ENCODE data around the gene ZFYVE28. TPM values are rescaled to one million over a fixed set of nuclear protein-coding genes. Genes with fewer than 3 reads are reported as not detected.

Gene ZFYVE28
- total RNA-seq, 1 experiment from 2014 or later = 12.9 TPM

DNA sequence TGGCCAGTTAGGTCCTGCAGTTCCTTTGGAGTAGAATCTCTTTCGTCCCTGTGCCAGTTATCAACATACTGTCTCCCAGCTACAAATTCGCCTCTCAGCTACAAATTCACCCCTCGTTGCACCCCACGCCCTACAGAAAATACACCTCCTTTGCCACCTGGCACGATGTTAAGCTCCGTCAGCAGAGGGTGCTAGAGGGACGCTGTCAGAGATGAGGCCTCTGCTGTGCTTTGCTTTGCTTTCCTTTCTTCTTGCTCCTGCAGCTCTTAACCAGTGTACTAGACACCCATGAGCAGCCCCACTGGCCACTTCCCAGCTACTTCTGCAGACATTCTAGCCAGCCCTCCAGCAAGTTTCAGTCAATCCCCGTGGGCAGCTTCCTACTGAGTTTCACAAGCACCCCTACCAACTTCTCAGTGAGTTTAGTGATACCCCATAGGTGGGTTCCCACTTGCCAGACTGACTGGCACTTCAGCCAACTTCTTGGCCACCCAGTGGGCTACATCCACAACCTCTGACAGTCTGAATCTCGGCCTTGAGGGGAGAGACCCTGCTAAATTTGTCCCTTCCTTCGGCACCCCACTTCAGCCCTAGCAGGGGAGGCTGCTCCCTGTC is 198.3 kb downstream of the ZFYVE28 start:
- H3K4me1 ChIP-seq (replicated peaks; ENCODE audit: insufficient read depth) = peaks cover 14% of the 10 kb centered on the region
- no peak for TF ChIP-seq EZH2 (IDR thresholded peaks at IDR 0.05; ENCODE audit: low read depth)
- TF ChIP-seq, protein P1, sequence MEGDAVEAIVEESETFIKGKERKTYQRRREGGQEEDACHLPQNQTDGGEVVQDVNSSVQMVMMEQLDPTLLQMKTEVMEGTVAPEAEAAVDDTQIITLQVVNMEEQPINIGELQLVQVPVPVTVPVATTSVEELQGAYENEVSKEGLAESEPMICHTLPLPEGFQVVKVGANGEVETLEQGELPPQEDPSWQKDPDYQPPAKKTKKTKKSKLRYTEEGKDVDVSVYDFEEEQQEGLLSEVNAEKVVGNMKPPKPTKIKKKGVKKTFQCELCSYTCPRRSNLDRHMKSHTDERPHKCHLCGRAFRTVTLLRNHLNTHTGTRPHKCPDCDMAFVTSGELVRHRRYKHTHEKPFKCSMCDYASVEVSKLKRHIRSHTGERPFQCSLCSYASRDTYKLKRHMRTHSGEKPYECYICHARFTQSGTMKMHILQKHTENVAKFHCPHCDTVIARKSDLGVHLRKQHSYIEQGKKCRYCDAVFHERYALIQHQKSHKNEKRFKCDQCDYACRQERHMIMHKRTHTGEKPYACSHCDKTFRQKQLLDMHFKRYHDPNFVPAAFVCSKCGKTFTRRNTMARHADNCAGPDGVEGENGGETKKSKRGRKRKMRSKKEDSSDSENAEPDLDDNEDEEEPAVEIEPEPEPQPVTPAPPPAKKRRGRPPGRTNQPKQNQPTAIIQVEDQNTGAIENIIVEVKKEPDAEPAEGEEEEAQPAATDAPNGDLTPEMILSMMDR (conservative IDR thresholded peaks at IDR 0.05) = peak; percentile 89
- H2AFZ ChIP-seq = no peak overlapping the region
- BruUV-seq (replicated peaks) = no TSS peak
- intact Hi-C loops (cut with micrococcal nuclease; ENCODE audit: unreplicated experiment) = loop anchor here (1.0 to 2.0 kb wide), 2 partner anchors 221 to 819 kb away; no protein-coding TSS in a partner anchor
- no peaks in the 10 kb centered on the region for H3K79me2 ChIP-seq (ENCODE audit: low read depth)
- H3F3A ChIP-seq (ENCODE audit: insufficient read depth, low read depth) = peaks cover 15% of the 10 kb centered on the region; the same call in 1 of the 2 replicates
- CTCF ChIA-PET = interaction anchor here (0.6 to 1.1 kb wide), 9 partner anchors 59 to 859 kb away, joined by 3 to 7 read pairs (median 4); no protein-coding TSS in a partner anchor
- no peaks in the 10 kb centered on the region for H3K36me3 ChIP-seq (ENCODE audit: low read depth)
- no peaks in the 10 kb centered on the region for H3K9me3 ChIP-seq (ENCODE audit: insufficient read depth, low read depth)
- H3K27me3 ChIP-seq (ENCODE audit: insufficient read depth, low read depth) = no peaks in the 10 kb centered on the region
- no peaks in the 10 kb centered on the region; the same call in 1 of the 2 replicates for H4K20me1 ChIP-seq (ENCODE audit: insufficient read depth)
- peak; percentile 60 to 73 for DNase-seq
- H3K9me2 ChIP-seq (ENCODE audit: insufficient read depth) = no peaks in the 10 kb centered on the region
- no peak overlapping the region for H3K4me3 ChIP-seq
- no peak overlapping the region for H3K4me2 ChIP-seq
- POLR2A ChIA-PET (ENCODE audit: unreplicated experiment) = interaction anchor here (0.6 kb wide), 1 partner anchor 270 kb away, joined by 3 read pairs; no protein-coding TSS in a partner anchor
- no peak overlapping the region for H3K27ac ChIP-seq

Other genes starting within 250 kb of the ZFYVE28 start
- 15.8 and 16.2 TPM in 2 replicates for gene HAUS3, start 176.5 kb downstream of the ZFYVE28 start, total RNA-seq (2021)
- gene POLN, start 176.5 kb downstream of the ZFYVE28 start, total RNA-seq (2021) = 0.18 and 1.3 TPM in 2 replicates
- gene MXD4, start 156.5 kb downstream of the ZFYVE28 start, total RNA-seq (2021) = 34.0 and 37.0 TPM in 2 replicates
- 0.48 and 0.85 TPM in 2 replicates for gene CFAP99, start 310 bp upstream of the ZFYVE28 start, total RNA-seq (2021)
- 63.5 and 95.4 TPM in 2 replicates for gene RNF4, start 50.5 kb upstream of the ZFYVE28 start, total RNA-seq (2021)
- 20.1 and 23.4 TPM in 2 replicates for gene FAM193A, start 118.0 kb upstream of the ZFYVE28 start, total RNA-seq (2021)